ENCODE measurements around the gene MAGI2. TPM values are rescaled to one million over a fixed set of nuclear protein-coding genes. Genes with fewer than 3 reads are reported as not detected.

Gene MAGI2
- total RNA-seq, 1 experiment from 2014 or later: 14.3 TPM

GRCh38 chr7:78396210-78396609 lies 1057.3 kb downstream of the MAGI2 start:
- no peak overlapping the region for H3T11ph ChIP-seq (ENCODE audit: low read length)
- WGBS (ENCODE audit: extremely low coverage, insufficient read length, low lambda C conversion rate): no CpG with 5 or more reads among the region's 3 CpGs
- no peak overlapping the region for H3K23ac ChIP-seq (ENCODE audit: insufficient read length, low read depth, low read length)
- H3K9ac ChIP-seq (ENCODE audit: extremely low read depth, insufficient read length, low read length): no peak overlapping the region
- no peak overlapping the region for H3K18ac ChIP-seq (ENCODE audit: insufficient read length, low read depth, low read length)
- no peak overlapping the region for H2AFZ ChIP-seq (ENCODE audit: low read length)
- no peak overlapping the region for H4K5ac ChIP-seq (ENCODE audit: insufficient read length, low read depth, low read length)
- H3K79me1 ChIP-seq (ENCODE audit: insufficient read depth, low read depth, low read length, poor library complexity, severe bottlenecking): no peaks in the 10 kb centered on the region
- DNase-seq: no peak
- H2BK5ac ChIP-seq (ENCODE audit: insufficient read length, low read length): no peak overlapping the region
- no peaks in the 10 kb centered on the region; the same call in 1 of the 2 replicates for H3K79me2 ChIP-seq (ENCODE audit: insufficient read depth, low read length)
- peaks cover 59 to 63% of the 10 kb centered on the region in 2 experiments for H3K4me1 Mint-ChIP-seq
- peaks cover 12% of the 10 kb centered on the region for H3K4me1 ChIP-seq (ENCODE audit: insufficient read depth, low read length)
- no peak overlapping the region for H2BK120ac ChIP-seq (ENCODE audit: low read depth, low read length, poor library complexity, severe bottlenecking)
- H3K27me3 ChIP-seq (ENCODE audit: insufficient read depth, low read length): no peaks in the 10 kb centered on the region
- H3K27ac Mint-ChIP-seq: no peak overlapping the region
- no peak overlapping the region for H2BK12ac ChIP-seq (ENCODE audit: insufficient read length, low read depth, low read length)
- no peaks in the 10 kb centered on the region for H3K27me3 Mint-ChIP-seq (ENCODE audit: low read depth)
- no peak overlapping the region for H3K14ac ChIP-seq (ENCODE audit: insufficient read depth, low read length)
- no peaks in the 10 kb centered on the region; a peak in 1 of 7 replicates for H3K36me3 Mint-ChIP-seq (ENCODE audit: insufficient read depth in 1 of 3, low read depth in 3 of 3)
- no peaks in the 10 kb centered on the region for H3K23me2 ChIP-seq (ENCODE audit: insufficient read length, low read depth, low read length, poor library complexity, severe bottlenecking)
- H3K4ac ChIP-seq (ENCODE audit: low read depth, low read length): no peak overlapping the region
- no peak overlapping the region for H3K56ac ChIP-seq (ENCODE audit: insufficient read length, low read depth, low read length)
- H2BK15ac ChIP-seq (ENCODE audit: low read depth, low read length): no peak overlapping the region
- no peak overlapping the region for H3K4me3 Mint-ChIP-seq
- no peaks in the 10 kb centered on the region; a peak in 1 of 5 replicates for H3K9me3 Mint-ChIP-seq
- H2AK5ac ChIP-seq (ENCODE audit: insufficient read length, low read length): no peak overlapping the region
- H4K8ac ChIP-seq (replicated peaks; ENCODE audit: insufficient read length, low read depth, low read length): no peak overlapping the region
- H3K27ac ChIP-seq (ENCODE audit: insufficient read length, low read depth, low read length): no peak overlapping the region
- H3K9me3 ChIP-seq (ENCODE audit: control insufficient read depth, low read depth, low read length): no peaks in the 10 kb centered on the region
- no peak overlapping the region for H2BK20ac ChIP-seq (ENCODE audit: low read depth, low read length, poor library complexity, severe bottlenecking)
- H3K4me2 ChIP-seq (ENCODE audit: insufficient read depth, insufficient read length, low read length): no peak overlapping the region
- TF ChIP-seq, protein P1, sequence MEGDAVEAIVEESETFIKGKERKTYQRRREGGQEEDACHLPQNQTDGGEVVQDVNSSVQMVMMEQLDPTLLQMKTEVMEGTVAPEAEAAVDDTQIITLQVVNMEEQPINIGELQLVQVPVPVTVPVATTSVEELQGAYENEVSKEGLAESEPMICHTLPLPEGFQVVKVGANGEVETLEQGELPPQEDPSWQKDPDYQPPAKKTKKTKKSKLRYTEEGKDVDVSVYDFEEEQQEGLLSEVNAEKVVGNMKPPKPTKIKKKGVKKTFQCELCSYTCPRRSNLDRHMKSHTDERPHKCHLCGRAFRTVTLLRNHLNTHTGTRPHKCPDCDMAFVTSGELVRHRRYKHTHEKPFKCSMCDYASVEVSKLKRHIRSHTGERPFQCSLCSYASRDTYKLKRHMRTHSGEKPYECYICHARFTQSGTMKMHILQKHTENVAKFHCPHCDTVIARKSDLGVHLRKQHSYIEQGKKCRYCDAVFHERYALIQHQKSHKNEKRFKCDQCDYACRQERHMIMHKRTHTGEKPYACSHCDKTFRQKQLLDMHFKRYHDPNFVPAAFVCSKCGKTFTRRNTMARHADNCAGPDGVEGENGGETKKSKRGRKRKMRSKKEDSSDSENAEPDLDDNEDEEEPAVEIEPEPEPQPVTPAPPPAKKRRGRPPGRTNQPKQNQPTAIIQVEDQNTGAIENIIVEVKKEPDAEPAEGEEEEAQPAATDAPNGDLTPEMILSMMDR (conservative IDR thresholded peaks at IDR 0.05): no peak
- no peaks in the 10 kb centered on the region for H4K20me1 ChIP-seq (ENCODE audit: control insufficient read depth, insufficient read depth, insufficient read length)
- no peak overlapping the region for H4K91ac ChIP-seq (ENCODE audit: insufficient read length, low read depth, low read length)
